Loucy (cell line): ENCODE results near the gene IRGC.

ENCODE experiments used
- CTCF ChIP-seq: fragments of 200-600 bp; sonication (generic); conservative IDR thresholded peaks from 2 replicates; pipeline ENCODE4 v1.5.1; 2014; ENCODE audit warnings: mild to moderate bottlenecking, antibody characterized with exemption, low read length
- EZH2phosphoT487 ChIP-seq: fragments of 200-600 bp; IDR thresholded peaks from 2 replicates; pipeline ENCODE4 v1.6.1; 2018; ENCODE audit warnings: antibody characterized with exemption, mild to moderate bottlenecking, moderate library complexity, borderline replicate concordance

DNA sequence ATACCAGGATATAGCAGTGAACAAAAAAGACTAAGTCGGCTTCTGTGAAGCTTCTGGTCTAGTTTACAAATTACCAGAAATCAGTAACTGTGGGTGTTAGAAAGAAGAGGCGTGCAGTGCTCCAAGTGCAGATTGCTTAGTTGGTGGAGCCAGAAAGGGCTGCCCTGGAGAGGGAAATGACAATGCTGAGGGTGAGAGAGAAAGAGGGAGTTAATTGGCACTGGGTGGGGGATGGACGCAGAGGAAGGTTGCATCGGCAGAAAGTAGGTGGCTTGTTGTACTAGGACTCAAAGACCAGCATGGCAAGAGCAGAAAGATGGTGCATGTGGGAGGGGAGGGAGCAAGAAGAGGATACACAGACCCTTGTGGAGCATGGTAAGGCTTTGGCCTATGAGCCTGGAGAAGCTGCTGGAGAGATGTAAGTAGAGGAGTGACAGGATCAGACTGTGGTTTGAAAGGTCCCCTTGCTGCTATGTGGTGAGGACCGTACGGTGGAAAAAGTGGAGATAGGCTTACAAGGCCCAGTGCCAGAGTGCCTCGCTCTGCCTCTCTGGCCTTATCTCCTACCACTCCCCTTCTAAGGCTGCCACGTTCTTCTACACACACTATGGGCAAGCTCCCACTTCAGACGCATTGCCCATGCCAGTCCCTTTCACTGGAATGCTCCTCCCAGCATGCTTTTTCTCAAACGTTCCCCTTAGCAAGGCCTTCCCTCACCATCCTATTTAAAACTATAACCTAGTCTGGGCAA is 25.4 kb downstream of the IRGC start:
- TF ChIP-seq CTCF: no peak
- TF ChIP-seq EZH2phosphoT487: no peak
